GM23338 (cell line): ENCODE measurements around the gene MC2R. TPM values are rescaled to one million over a fixed set of nuclear protein-coding genes. Genes with fewer than 3 reads are reported as not detected.

ENCODE experiments used
- ATAC-seq: fragments of 200-7000 bp; cut with Tn5 transposase; 3 replicates; pipeline ENCODE4 v1.9.1; 2020
- DNase-seq: peaks from one replicate; pipeline ENCODE4 v3.0.0-alpha.2; 2015; ENCODE audit warnings: low spot score
- H2AFZ ChIP-seq: fragments of 200-600 bp; sonication (generic); 2 replicates; pipeline ENCODE4 v1.8.0; 2016; ENCODE audit warnings: antibody characterized with exemption, mild to moderate bottlenecking, moderate library complexity
- H3F3A ChIP-seq: fragments of 200-600 bp; sonication (generic); replicated peaks from 2 replicates; pipeline ENCODE4 v1.8.0; 2017; ENCODE audit warnings: antibody characterized with exemption, mixed run types, low read depth
- H3K27ac ChIP-seq: fragments of 200-600 bp; sonication (generic); 2 replicates; pipeline ENCODE4 v1.6.1; 2016; ENCODE audit warnings: low read depth
- H3K27me3 ChIP-seq: fragments of 200-600 bp; sonication (generic); 2 replicates; pipeline ENCODE4 v1.8.0; 2016; ENCODE audit warnings: mild to moderate bottlenecking, mixed run types, moderate library complexity; ENCODE audit not compliant: insufficient read depth
- H3K36me3 ChIP-seq: fragments of 200-600 bp; sonication (generic); 2 replicates; pipeline ENCODE4 v1.8.0; 2016; ENCODE audit warnings: mild to moderate bottlenecking; ENCODE audit not compliant: insufficient read depth
- H3K4me1 ChIP-seq: fragments of 200-600 bp; sonication (generic); 2 replicates; pipeline ENCODE4 v1.8.0; 2016; ENCODE audit warnings: mild to moderate bottlenecking, moderate library complexity; ENCODE audit not compliant: insufficient read depth
- H3K4me2 ChIP-seq: fragments of 200-600 bp; sonication (generic); 2 replicates; pipeline ENCODE4 v1.7.1; 2017; ENCODE audit warnings: mixed run types
- H3K4me3 ChIP-seq: fragments of 200-600 bp; sonication (generic); 2 replicates; pipeline ENCODE4 v1.6.1; 2016; ENCODE audit warnings: mixed run types
- H3K79me2 ChIP-seq: fragments of 200-600 bp; sonication (generic); replicated peaks from 2 replicates; pipeline ENCODE4 v1.8.0; 2017; ENCODE audit warnings: mild to moderate bottlenecking; ENCODE audit not compliant: insufficient read depth
- H3K9me2 ChIP-seq: fragments of 200-600 bp; sonication (generic); 2 replicates; pipeline ENCODE4 v1.8.0; 2017; ENCODE audit not compliant: insufficient read depth
- H4K20me1 ChIP-seq: fragments of 200-600 bp; sonication (generic); replicated peaks from 2 replicates; pipeline ENCODE4 v1.8.0; 2017; ENCODE audit warnings: mild to moderate bottlenecking; ENCODE audit not compliant: insufficient read depth
- H3K27ac Mint-ChIP-seq: 2 replicates; pipeline ENCODE4 v1.8.0; 2020; ENCODE audit warnings: inconsistent platforms, mild to moderate bottlenecking, moderate library complexity, mixed read lengths
- H3K27me3 Mint-ChIP-seq: 3 replicates; pipeline ENCODE4 v1.8.0; 2022; ENCODE audit warnings: low read depth, mild to moderate bottlenecking, moderate library complexity, mixed read lengths, inconsistent platforms; ENCODE audit not compliant: insufficient read depth, poor library complexity
- H3K36me3 Mint-ChIP-seq: 3 replicates; pipeline ENCODE4 v1.8.0; 2021; ENCODE audit warnings: low read depth, mild to moderate bottlenecking, inconsistent platforms, moderate library complexity, mixed read lengths
- H3K4me1 Mint-ChIP-seq: 3 replicates; pipeline ENCODE4 v1.8.0; 2020; ENCODE audit warnings: mild to moderate bottlenecking, inconsistent platforms, mixed read lengths
- H3K4me3 Mint-ChIP-seq: 3 replicates; pipeline ENCODE4 v1.8.0; 2021; ENCODE audit warnings: moderate library complexity, mild to moderate bottlenecking, inconsistent platforms, mixed read lengths
- H3K9me3 Mint-ChIP-seq: 3 replicates; pipeline ENCODE4 v1.8.0; 2020; ENCODE audit warnings: moderate library complexity, mild to moderate bottlenecking, inconsistent platforms, mixed read lengths
- CREB1 ChIP-seq: fragments of 250-450 bp; sonication (Bioruptor Pico); IDR thresholded peaks from 2 replicates; pipeline ENCODE4 v1.5.0; 2020; ENCODE audit warnings: low read depth, mild to moderate bottlenecking, moderate library complexity
- ETS1 ChIP-seq: IDR thresholded peaks from 2 replicates; pipeline ENCODE4 v1.6.1; 2016; ENCODE audit warnings: antibody characterized with exemption
- EZH2 ChIP-seq: fragments of 200-600 bp; sonication (generic); IDR thresholded peaks from one replicate; pipeline ENCODE4 v1.8.0; 2017; ENCODE audit warnings: antibody characterized with exemption, mild to moderate bottlenecking, low read depth; ENCODE audit not compliant: unreplicated experiment
- POLR2AphosphoS5 ChIP-seq: IDR thresholded peaks from 2 replicates; pipeline ENCODE4 v1.6.1; 2016; ENCODE audit warnings: antibody characterized with exemption, low read depth
- REST ChIP-seq: IDR thresholded peaks from one replicate; pipeline ENCODE4 v1.6.1; 2018; ENCODE audit warnings: antibody characterized with exemption; ENCODE audit not compliant: unreplicated experiment
- STAT1 ChIP-seq: IDR thresholded peaks from one replicate; pipeline ENCODE4 v1.6.1; 2016; ENCODE audit warnings: antibody characterized with exemption; ENCODE audit not compliant: unreplicated experiment
- ZNF331 ChIP-seq: fragments of 250-450 bp; sonication (Bioruptor Pico); IDR thresholded peaks from 2 replicates; pipeline ENCODE4 v1.5.0; 2020; ENCODE audit warnings: low read depth, mild to moderate bottlenecking, moderate library complexity
- polyA plus RNA-seq: library from polyadenylated mRNA; unstranded; fragments of >200 nt; fragmentation: Nextera tagmentation; extraction: Ambion mirVana; gene quantifications from 2 replicates; pipeline ENCODE4 v1.2.1, GENCODE V29; 2016
- total RNA-seq: library from RNA; depleted of rRNA; stranded (reverse); fragments of >200 nt; shearing (Covaris generic); gene quantifications from 2 replicates; pipeline ENCODE4 v1.2.3, GENCODE V29; 2014
- TF ChIP-seq, protein P1 (sequence below): fragments of 250-450 bp; sonication (Bioruptor Pico); IDR thresholded peaks from 2 replicates; pipeline ENCODE4 v1.5.0; 2020; ENCODE audit warnings: mild to moderate bottlenecking, moderate library complexity
- TF ChIP-seq, protein P2 (sequence below), 2 experiments: fragments of 200-600 bp in 1 of 2; sonication (generic) in 1 of 2; conservative IDR thresholded peaks; 2 replicates each; pipeline versions ENCODE4 v1.5.1 to v1.6.1; 2016 to 2017; ENCODE audit warnings: antibody characterized with exemption in 2 of 2, low read depth in 2 of 2, mild to moderate bottlenecking in 2 of 2, moderate library complexity in 1 of 2

The MC2R gene
- total and polyA plus RNA-seq, 2 experiments from 2014 or later: not detected

DNA sequence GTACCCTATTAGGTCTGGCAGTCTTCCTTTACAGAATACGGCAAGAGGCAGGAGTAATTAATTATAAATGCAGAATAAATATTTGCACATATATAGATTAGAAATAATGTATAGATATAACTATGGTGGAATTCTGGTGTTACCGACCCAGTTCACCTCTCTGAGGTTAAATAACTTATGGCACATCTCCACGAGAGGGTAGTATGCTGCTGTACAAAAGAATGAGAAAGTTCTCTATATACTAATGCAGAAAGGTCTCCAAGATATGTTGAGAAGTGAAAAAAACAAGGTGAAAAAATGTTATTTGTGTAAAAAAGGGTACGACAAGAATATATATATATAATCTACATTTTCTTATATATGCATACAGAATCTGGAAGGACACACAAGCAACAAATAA lies 40.8 kb downstream of the MC2R start:
- Mint-ChIP-seq H3K27ac (no peak overlapping the region), H3K27me3 (peaks cover 13% of the 10 kb centered on the region), H3K9me3 (no peaks in the 10 kb centered on the region), H3K4me3 (no peak overlapping the region), H3K36me3 (no peaks in the 10 kb centered on the region), H3K4me1 (peaks cover 13% of the 10 kb centered on the region)
- Histone ChIP-seq H3K36me3 (no peaks in the 10 kb centered on the region), H4K20me1 (no peaks in the 10 kb centered on the region), H3K4me3 (no peak overlapping the region), H3K27ac (no peak overlapping the region), H3K4me1 (peaks cover 11% of the 10 kb centered on the region), H3K79me2 (no peaks in the 10 kb centered on the region), H3K9me2 (no peaks in the 10 kb centered on the region), H3K27me3 (peaks cover 18% of the 10 kb centered on the region), H3F3A (no peaks in the 10 kb centered on the region), H3K4me2 (no peak overlapping the region), H2AFZ (no peak overlapping the region)
- TF ChIP-seq EZH2: no peak
- TF ChIP-seq ETS1: no peak
- TF ChIP-seq, protein P1, sequence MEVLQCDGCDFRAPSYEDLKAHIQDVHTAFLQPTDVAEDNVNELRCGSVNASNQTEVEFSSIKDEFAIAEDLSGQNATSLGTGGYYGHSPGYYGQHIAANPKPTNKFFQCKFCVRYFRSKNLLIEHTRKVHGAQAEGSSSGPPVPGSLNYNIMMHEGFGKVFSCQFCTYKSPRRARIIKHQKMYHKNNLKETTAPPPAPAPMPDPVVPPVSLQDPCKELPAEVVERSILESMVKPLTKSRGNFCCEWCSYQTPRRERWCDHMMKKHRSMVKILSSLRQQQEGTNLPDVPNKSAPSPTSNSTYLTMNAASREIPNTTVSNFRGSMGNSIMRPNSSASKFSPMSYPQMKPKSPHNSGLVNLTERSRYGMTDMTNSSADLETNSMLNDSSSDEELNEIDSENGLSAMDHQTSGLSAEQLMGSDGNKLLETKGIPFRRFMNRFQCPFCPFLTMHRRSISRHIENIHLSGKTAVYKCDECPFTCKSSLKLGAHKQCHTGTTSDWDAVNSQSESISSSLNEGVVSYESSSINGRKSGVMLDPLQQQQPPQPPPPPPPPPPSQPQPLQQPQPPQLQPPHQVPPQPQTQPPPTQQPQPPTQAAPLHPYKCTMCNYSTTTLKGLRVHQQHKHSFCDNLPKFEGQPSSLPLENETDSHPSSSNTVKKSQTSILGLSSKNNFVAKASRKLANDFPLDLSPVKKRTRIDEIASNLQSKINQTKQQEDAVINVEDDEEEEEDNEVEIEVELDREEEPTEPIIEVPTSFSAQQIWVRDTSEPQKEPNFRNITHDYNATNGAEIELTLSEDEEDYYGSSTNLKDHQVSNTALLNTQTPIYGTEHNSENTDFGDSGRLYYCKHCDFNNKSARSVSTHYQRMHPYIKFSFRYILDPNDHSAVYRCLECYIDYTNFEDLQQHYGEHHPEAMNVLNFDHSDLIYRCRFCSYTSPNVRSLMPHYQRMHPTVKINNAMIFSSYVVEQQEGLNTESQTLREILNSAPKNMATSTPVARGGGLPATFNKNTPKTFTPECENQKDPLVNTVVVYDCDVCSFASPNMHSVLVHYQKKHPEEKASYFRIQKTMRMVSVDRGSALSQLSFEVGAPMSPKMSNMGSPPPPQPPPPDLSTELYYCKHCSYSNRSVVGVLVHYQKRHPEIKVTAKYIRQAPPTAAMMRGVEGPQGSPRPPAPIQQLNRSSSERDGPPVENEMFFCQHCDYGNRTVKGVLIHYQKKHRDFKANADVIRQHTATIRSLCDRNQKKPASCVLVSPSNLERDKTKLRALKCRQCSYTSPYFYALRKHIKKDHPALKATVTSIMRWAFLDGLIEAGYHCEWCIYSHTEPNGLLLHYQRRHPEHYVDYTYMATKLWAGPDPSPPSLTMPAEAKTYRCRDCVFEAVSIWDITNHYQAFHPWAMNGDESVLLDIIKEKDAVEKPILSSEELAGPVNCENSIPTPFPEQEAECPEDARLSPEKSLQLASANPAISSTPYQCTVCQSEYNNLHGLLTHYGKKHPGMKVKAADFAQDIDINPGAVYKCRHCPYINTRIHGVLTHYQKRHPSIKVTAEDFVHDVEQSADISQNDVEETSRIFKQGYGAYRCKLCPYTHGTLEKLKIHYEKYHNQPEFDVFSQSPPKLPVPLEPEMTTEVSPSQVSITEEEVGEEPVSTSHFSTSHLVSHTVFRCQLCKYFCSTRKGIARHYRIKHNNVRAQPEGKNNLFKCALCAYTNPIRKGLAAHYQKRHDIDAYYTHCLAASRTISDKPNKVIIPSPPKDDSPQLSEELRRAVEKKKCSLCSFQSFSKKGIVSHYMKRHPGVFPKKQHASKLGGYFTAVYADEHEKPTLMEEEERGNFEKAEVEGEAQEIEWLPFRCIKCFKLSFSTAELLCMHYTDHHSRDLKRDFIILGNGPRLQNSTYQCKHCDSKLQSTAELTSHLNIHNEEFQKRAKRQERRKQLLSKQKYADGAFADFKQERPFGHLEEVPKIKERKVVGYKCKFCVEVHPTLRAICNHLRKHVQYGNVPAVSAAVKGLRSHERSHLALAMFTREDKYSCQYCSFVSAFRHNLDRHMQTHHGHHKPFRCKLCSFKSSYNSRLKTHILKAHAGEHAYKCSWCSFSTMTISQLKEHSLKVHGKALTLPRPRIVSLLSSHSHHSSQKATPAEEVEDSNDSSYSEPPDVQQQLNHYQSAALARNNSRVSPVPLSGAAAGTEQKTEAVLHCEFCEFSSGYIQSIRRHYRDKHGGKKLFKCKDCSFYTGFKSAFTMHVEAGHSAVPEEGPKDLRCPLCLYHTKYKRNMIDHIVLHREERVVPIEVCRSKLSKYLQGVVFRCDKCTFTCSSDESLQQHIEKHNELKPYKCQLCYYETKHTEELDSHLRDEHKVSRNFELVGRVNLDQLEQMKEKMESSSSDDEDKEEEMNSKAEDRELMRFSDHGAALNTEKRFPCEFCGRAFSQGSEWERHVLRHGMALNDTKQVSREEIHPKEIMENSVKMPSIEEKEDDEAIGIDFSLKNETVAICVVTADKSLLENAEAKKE (CRISPR knock-in tag): no peak
- no peak for TF ChIP-seq ZNF331
- TF ChIP-seq, protein P2, sequence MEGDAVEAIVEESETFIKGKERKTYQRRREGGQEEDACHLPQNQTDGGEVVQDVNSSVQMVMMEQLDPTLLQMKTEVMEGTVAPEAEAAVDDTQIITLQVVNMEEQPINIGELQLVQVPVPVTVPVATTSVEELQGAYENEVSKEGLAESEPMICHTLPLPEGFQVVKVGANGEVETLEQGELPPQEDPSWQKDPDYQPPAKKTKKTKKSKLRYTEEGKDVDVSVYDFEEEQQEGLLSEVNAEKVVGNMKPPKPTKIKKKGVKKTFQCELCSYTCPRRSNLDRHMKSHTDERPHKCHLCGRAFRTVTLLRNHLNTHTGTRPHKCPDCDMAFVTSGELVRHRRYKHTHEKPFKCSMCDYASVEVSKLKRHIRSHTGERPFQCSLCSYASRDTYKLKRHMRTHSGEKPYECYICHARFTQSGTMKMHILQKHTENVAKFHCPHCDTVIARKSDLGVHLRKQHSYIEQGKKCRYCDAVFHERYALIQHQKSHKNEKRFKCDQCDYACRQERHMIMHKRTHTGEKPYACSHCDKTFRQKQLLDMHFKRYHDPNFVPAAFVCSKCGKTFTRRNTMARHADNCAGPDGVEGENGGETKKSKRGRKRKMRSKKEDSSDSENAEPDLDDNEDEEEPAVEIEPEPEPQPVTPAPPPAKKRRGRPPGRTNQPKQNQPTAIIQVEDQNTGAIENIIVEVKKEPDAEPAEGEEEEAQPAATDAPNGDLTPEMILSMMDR (conservative IDR thresholded peaks at IDR 0.05; ENCODE audit: low read depth in 2 of 2): no peak
- no peak for TF ChIP-seq STAT1
- no peak for TF ChIP-seq REST
- no peak for TF ChIP-seq POLR2AphosphoS5
- TF ChIP-seq CREB1 (CRISPR knock-in tag): no peak
- DNase-seq (no peak), ATAC-seq (no peak)
